Mammary epithelial cell (primary cell): ENCODE measurements around the gene STK24.

Experiments
- EZH2 ChIP-seq: IDR thresholded peaks from 2 replicates; pipeline ENCODE4 v1.6.1; 2012; ENCODE audit warnings: low read length, inconsistent platforms, borderline replicate concordance
- TF ChIP-seq, protein P1 (sequence below), 2 donors: IDR thresholded peaks in 1 of 2; conservative IDR thresholded peaks in 1 of 2; 2 replicates each; pipeline ENCODE4 v1.5.1; 2011 to 2012; ENCODE audit warnings: inconsistent platforms in 2 of 2, low read length in 2 of 2, mild to moderate bottlenecking in 2 of 2, control low read depth in 1 of 2, low read depth in 1 of 2; ENCODE audit not compliant: insufficient read depth in 1 of 2; ENCODE audit errors: extremely low read depth in 1 of 2

DNA sequence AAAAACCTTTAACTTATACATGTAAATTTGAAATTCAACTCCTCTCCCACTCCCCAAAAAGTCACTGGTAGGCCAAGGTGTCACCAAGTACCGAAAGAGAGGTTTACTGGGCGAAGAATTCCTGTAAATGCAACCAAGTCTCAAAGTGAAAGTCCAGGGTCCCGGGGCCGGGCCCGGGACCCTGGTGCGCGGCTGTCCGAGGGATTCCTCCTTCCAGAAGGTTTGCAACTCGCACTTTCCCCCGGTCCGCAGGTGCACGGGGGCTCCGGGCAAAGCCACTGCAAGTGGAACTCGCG lies 1.1 kb downstream of the STK24 start:
- TF ChIP-seq, protein P1, sequence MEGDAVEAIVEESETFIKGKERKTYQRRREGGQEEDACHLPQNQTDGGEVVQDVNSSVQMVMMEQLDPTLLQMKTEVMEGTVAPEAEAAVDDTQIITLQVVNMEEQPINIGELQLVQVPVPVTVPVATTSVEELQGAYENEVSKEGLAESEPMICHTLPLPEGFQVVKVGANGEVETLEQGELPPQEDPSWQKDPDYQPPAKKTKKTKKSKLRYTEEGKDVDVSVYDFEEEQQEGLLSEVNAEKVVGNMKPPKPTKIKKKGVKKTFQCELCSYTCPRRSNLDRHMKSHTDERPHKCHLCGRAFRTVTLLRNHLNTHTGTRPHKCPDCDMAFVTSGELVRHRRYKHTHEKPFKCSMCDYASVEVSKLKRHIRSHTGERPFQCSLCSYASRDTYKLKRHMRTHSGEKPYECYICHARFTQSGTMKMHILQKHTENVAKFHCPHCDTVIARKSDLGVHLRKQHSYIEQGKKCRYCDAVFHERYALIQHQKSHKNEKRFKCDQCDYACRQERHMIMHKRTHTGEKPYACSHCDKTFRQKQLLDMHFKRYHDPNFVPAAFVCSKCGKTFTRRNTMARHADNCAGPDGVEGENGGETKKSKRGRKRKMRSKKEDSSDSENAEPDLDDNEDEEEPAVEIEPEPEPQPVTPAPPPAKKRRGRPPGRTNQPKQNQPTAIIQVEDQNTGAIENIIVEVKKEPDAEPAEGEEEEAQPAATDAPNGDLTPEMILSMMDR (conservative IDR thresholded peaks at IDR 0.05 in 1 of 2, IDR thresholded peaks at IDR 0.05 in 1 of 2; ENCODE audit: extremely low read depth in 1 of 2, insufficient read depth in 1 of 2, low read depth in 1 of 2, low read length in 2 of 2) = no peak
- no peak for TF ChIP-seq EZH2
